DND-41 (cell line): Measurements from ENCODE around the gene FBN3.

Source experiments
- ATAC-seq: fragments of 200-7000 bp; cut with Tn5 transposase; 3 replicates; pipeline ENCODE4 v1.9.1; 2021; ENCODE audit warnings: low read depth; ENCODE audit not compliant: insufficient read depth
- DNase-seq: peaks from one replicate; pipeline ENCODE4 v3.0.0-alpha.2; 2020
- H2AFZ ChIP-seq: 2 replicates; pipeline ENCODE4 v1.6.0; 2012; ENCODE audit warnings: low read depth, low read length
- H3K27ac ChIP-seq: 2 replicates; pipeline ENCODE4 v1.5.1; 2012; ENCODE audit warnings: low read length, inconsistent platforms
- H3K27me3 ChIP-seq: fragments of 200-600 bp; sonication (generic); 2 replicates; pipeline ENCODE4 v1.6.0; 2012; ENCODE audit warnings: low read length, mild to moderate bottlenecking, inconsistent platforms; ENCODE audit not compliant: insufficient read depth, poor library complexity
- H3K36me3 ChIP-seq: 2 replicates; pipeline ENCODE4 v1.5.1; 2012; ENCODE audit warnings: low read length, inconsistent platforms; ENCODE audit not compliant: insufficient read depth
- H3K4me1 ChIP-seq: 2 replicates; pipeline ENCODE4 v1.5.1; 2012; ENCODE audit warnings: mild to moderate bottlenecking, low read length; ENCODE audit not compliant: insufficient read depth
- H3K4me2 ChIP-seq: 2 replicates; pipeline ENCODE4 v1.6.0; 2012; ENCODE audit warnings: mild to moderate bottlenecking, moderate library complexity, low read length, inconsistent platforms; ENCODE audit not compliant: insufficient read depth
- H3K4me3 ChIP-seq, 2 experiments: fragments of 200-600 bp in 1 of 2; shearing (Covaris generic) in 1 of 2; 2 replicates each; pipeline ENCODE4 v1.5.1; 2012 to 2016; ENCODE audit warnings: inconsistent platforms in 2 of 2, low read length in 2 of 2, mild to moderate bottlenecking in 2 of 2, low read depth in 1 of 2, moderate library complexity in 1 of 2
- H3K79me2 ChIP-seq: 2 replicates; pipeline ENCODE4 v1.6.0; 2012; ENCODE audit warnings: low read length, inconsistent platforms; ENCODE audit not compliant: insufficient read depth
- H3K9ac ChIP-seq: 2 replicates; pipeline ENCODE4 v1.6.0; 2012; ENCODE audit warnings: low read depth, mild to moderate bottlenecking, inconsistent platforms, low read length, moderate library complexity
- H3K9me3 ChIP-seq: 2 replicates; pipeline ENCODE4 v1.5.1; 2012; ENCODE audit warnings: low read length, moderate library complexity, mild to moderate bottlenecking, inconsistent platforms; ENCODE audit not compliant: insufficient read depth, severe bottlenecking
- H4K20me1 ChIP-seq: 2 replicates; pipeline ENCODE4 v1.6.0; 2012; ENCODE audit warnings: low read length; ENCODE audit not compliant: insufficient read depth
- EZH2 ChIP-seq: IDR thresholded peaks from 3 replicates; pipeline ENCODE4 v1.6.1; 2012; ENCODE audit warnings: borderline replicate concordance, low read depth, mild to moderate bottlenecking, moderate library complexity, low read length, inconsistent platforms; ENCODE audit not compliant: severe bottlenecking
- TF ChIP-seq, protein P1 (sequence below): IDR thresholded peaks from 2 replicates; pipeline ENCODE4 v1.5.1; 2012; ENCODE audit warnings: borderline replicate concordance, low read length, moderate library complexity, mild to moderate bottlenecking; ENCODE audit not compliant: poor library complexity, severe bottlenecking; ENCODE audit errors: extremely low read depth

The FBN3 gene

DNA sequence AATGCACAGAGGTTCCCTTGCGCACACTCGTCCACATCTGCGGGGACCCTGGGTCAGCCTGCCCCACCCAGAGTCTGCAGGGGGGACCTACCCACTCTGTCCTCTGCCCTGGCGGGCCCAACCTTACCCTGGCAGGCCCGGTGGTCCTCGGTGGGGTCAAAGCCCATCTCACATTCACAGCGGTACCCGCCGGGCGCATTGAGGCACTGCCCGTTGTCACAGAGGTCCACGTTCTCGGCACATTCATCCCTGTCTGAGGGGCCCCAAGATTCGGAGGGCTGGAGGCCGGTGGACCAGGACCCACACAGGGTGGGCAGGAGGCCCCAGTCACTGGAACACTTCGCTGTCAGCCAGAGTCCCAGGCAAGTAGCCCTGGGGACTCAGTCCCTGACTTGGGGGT, 38.5 kb downstream of the FBN3 start:
- Histone ChIP-seq H3K36me3 (no peaks in the 10 kb centered on the region), H3K4me1 (no peaks in the 10 kb centered on the region), H3K9ac (no peak overlapping the region), H3K9me3 (peaks cover 3% of the 10 kb centered on the region), H3K27me3 (no peaks in the 10 kb centered on the region), H3K4me3 (no peak overlapping the region), H2AFZ (no peak overlapping the region), H3K79me2 (no peaks in the 10 kb centered on the region), H3K4me2 (no peak overlapping the region), H3K27ac (no peak overlapping the region), H4K20me1 (no peaks in the 10 kb centered on the region)
- DNase-seq (no peak), ATAC-seq (no peak)
- TF ChIP-seq, protein P1, sequence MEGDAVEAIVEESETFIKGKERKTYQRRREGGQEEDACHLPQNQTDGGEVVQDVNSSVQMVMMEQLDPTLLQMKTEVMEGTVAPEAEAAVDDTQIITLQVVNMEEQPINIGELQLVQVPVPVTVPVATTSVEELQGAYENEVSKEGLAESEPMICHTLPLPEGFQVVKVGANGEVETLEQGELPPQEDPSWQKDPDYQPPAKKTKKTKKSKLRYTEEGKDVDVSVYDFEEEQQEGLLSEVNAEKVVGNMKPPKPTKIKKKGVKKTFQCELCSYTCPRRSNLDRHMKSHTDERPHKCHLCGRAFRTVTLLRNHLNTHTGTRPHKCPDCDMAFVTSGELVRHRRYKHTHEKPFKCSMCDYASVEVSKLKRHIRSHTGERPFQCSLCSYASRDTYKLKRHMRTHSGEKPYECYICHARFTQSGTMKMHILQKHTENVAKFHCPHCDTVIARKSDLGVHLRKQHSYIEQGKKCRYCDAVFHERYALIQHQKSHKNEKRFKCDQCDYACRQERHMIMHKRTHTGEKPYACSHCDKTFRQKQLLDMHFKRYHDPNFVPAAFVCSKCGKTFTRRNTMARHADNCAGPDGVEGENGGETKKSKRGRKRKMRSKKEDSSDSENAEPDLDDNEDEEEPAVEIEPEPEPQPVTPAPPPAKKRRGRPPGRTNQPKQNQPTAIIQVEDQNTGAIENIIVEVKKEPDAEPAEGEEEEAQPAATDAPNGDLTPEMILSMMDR, result no peak
- TF ChIP-seq EZH2, result no peak

DNA sequence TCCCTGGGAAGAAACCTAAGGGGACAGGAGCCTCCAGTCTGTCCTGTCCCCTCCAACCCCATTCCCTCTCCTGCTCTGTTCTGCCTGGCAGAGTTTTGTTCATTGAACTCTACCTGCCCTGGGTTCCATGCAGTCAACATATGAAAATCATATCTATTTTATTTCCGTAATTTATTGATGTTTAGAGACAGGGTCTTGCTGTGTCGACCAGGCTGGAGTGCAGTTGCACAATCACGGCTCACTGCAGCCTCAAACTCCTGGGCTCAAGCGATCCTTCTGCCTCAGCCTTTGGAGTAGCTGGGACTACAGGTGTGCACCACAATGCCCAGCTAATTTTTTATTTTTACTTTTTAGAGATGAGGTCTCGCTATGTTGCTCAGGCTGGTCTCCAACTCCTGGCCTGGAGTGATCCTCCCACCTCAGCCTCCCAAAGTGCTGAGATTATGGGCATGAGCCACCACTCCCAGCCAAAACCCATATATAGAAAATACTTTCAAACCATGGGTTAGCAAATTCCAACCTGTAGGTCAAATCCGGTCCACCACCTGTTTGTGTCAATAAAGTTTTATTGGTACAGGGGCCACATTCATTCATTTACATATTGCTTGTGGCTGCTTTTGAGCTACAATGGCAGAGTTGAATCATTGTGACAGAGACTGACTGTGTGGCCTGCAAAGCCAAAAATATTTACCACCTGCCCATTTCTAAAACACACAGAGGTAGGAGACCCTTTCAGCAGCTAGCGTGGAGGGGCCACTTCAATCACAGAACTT, 39.3 kb downstream of the FBN3 start:
- H3K4me1 ChIP-seq, result no peaks in the 10 kb centered on the region
- peaks cover 3% of the 10 kb centered on the region for H3K9me3 ChIP-seq
- H3K36me3 ChIP-seq, result no peaks in the 10 kb centered on the region
- no peaks in the 10 kb centered on the region for H3K79me2 ChIP-seq
- H2AFZ ChIP-seq, result no peak overlapping the region
- no peak overlapping the region for H3K27ac ChIP-seq
- TF ChIP-seq EZH2, result no peak
- H3K9ac ChIP-seq, result no peak overlapping the region
- no peak overlapping the region for H3K4me2 ChIP-seq
- ATAC-seq, result no peak
- no peak for DNase-seq
- no peaks in the 10 kb centered on the region for H3K27me3 ChIP-seq
- no peaks in the 10 kb centered on the region for H4K20me1 ChIP-seq
- H3K4me3 ChIP-seq, result no peak overlapping the region

DNA sequence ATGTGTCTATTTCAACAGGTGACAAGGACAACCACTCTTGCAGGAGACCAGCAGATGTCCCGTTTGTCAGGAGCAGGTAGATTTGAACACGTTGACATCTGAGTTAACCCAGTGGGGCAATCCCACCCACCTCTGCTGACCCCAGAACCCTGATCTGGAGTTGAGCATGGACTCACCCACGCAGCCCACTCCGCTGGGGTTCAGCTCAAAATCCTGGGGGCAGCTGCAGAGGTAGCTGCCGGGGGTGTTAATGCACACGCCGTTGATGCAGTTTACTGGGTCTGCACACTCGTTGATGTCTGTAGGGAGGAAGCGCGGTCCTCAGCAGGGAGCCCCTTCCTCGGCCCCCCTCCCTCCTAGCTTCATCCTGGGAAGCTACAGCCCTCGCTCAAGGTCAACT, 39.9 kb downstream of the FBN3 start:
- Histone ChIP-seq H3K4me3 (no peak overlapping the region), H3K4me2 (no peak overlapping the region), H3K79me2 (no peaks in the 10 kb centered on the region), H2AFZ (no peak overlapping the region), H3K9ac (no peak overlapping the region), H3K9me3 (peaks cover 3% of the 10 kb centered on the region), H4K20me1 (no peaks in the 10 kb centered on the region), H3K27ac (no peak overlapping the region), H3K27me3 (no peaks in the 10 kb centered on the region), H3K4me1 (no peaks in the 10 kb centered on the region), H3K36me3 (no peaks in the 10 kb centered on the region)
- DNase-seq, result no peak
- no peak for ATAC-seq
- TF ChIP-seq EZH2, result no peak
- TF ChIP-seq, protein P1, result no peak

DNA sequence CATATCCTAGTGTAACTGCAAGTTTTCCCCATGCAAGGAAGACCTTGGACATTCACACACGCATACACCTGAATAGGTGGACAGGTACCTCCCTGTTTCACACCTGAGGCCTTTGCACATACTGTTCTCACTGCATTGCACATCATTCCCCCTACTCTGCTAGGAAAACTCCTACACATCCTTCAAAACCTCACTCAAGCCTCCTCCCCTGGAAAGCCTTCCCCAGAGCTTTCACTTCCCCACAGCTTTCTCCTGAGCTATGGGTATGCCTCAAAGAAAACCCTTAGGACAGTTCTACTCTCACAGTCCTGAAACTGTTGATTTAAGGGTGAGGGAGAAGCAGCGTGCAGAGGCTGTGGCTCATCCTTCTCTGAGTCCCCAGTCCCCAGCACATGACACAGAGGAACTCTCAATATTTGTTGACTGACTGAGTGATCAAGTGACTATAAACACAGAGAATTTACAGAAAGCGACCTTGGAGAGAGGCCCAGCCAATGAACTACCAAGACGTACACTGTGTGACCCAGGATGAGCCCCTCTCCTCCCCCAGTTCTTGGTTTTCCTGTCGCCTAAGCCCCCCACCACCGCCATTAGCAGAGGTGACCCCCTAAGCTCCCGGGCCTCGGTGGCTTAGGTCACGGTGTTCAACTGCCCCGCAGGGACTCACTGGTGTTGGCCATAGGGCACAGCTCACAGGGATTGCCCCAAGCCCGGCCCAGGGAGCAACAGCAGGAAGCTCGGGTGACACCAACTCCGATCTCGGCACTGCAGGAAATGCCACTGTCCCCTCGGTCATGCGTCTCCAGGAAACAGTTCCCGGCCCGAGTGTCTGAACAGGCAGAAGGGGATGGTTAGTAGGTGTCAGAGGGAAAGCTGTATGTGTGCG, 40.6 kb downstream of the FBN3 start:
- Histone ChIP-seq H3K9ac (no peak overlapping the region), H2AFZ (no peak overlapping the region), H3K4me3 (no peak overlapping the region), H3K9me3 (peaks cover 3% of the 10 kb centered on the region), H3K27me3 (no peaks in the 10 kb centered on the region), H3K4me1 (no peaks in the 10 kb centered on the region), H4K20me1 (no peaks in the 10 kb centered on the region), H3K4me2 (no peak overlapping the region), H3K79me2 (no peaks in the 10 kb centered on the region), H3K27ac (no peak overlapping the region), H3K36me3 (no peaks in the 10 kb centered on the region)
- DNase-seq (no peak), ATAC-seq (no peak)
- TF ChIP-seq, protein P1, result no peak
- no peak for TF ChIP-seq EZH2
